H1 (cell line): ENCODE results near the gene C11orf58. TPM values are rescaled to one million over a fixed set of nuclear protein-coding genes. Genes with fewer than 3 reads are reported as not detected.

Source experiments
- CTCF ChIA-PET: fragments of 300-600 bp; sonication (Branson Sonifier 250); formaldehyde crosslinking; loops from one replicate; lab custom pipeline; 2021; ENCODE audit not compliant: partially characterized antibody; lab: Charles Lee
- POLR2A ChIA-PET: fragments of 300-600 bp; sonication (Branson Sonifier 250); formaldehyde crosslinking; loops from one replicate; lab custom pipeline; 2021; ENCODE audit warnings: inconsistent platforms; ENCODE audit not compliant: partially characterized antibody; lab: Charles Lee
- DNase-seq, 2 experiments: peaks; one replicate each; pipeline versions ENCODE4 v3.0.0 to v3.0.0-alpha.2; 2010 to 2022; ENCODE audit warnings: low spot score in 2 of 2, low read depth in 1 of 2, mixed read lengths in 1 of 2
- FAIRE-seq: peaks from 2 replicates; lab custom pipeline; 2011; peaks lifted over from hg19 to GRCh38; lab: Jason Lieb, UNC
- H2AFZ ChIP-seq: 2 replicates; pipeline ENCODE4 v1.8.1; 2012; ENCODE audit warnings: low read length, inconsistent platforms
- H2AK5ac ChIP-seq: 2 replicates; pipeline ENCODE4 v1.6.1; 2013; ENCODE audit warnings: low read depth, low read length
- H2BK120ac ChIP-seq: replicated peaks from 2 replicates; pipeline ENCODE3; 2013; ENCODE audit warnings: low read depth, low read length, inconsistent platforms
- H2BK12ac ChIP-seq: 2 replicates; pipeline ENCODE4 v1.6.1; 2013; ENCODE audit warnings: low read depth, low read length
- H2BK15ac ChIP-seq: 2 replicates; pipeline ENCODE4 v1.6.1; 2013; ENCODE audit warnings: low read length
- H2BK20ac ChIP-seq: 2 replicates; pipeline ENCODE4 v1.6.1; 2013; ENCODE audit warnings: low read length
- H2BK5ac ChIP-seq: 2 replicates; pipeline ENCODE4 v1.6.1; 2013; ENCODE audit warnings: low read depth, low read length
- H3K14ac ChIP-seq: 2 replicates; pipeline ENCODE4 v1.6.1; 2013; ENCODE audit warnings: inconsistent platforms; ENCODE audit not compliant: insufficient read length
- H3K18ac ChIP-seq: 2 replicates; pipeline ENCODE4 v1.6.1; 2013; ENCODE audit warnings: low read length; ENCODE audit errors: extremely low read depth
- H3K23ac ChIP-seq: 2 replicates; pipeline ENCODE4 v1.6.1; 2013; ENCODE audit warnings: inconsistent platforms; ENCODE audit not compliant: insufficient read length
- H3K23me2 ChIP-seq: 2 replicates; pipeline ENCODE4 v1.6.1; 2013; ENCODE audit warnings: low read depth, low read length
- H3K27ac ChIP-seq: 2 replicates; pipeline ENCODE4 v1.6.1; 2011; ENCODE audit warnings: low read depth, low read length, inconsistent platforms
- H3K27me3 ChIP-seq, 4 experiments: replicated peaks in 1 of 4; 1 replicate in 1 of 4; 2 replicates in 3 of 4; pipeline versions ENCODE4 v1.6.1 to v1.8.1; 2011 to 2013; ENCODE audit warnings: low read length in 3 of 4, mild to moderate bottlenecking in 3 of 4, inconsistent platforms in 2 of 4, mixed read lengths in 2 of 4, moderate library complexity in 1 of 4; ENCODE audit not compliant: control insufficient read depth in 3 of 4, insufficient read depth in 3 of 4; ENCODE audit errors: extremely low read depth in 1 of 4
- H3K36me3 ChIP-seq, 4 experiments: 2 replicates each; pipeline versions ENCODE4 v1.6.1 to v1.8.1; 2011 to 2013; ENCODE audit warnings: mild to moderate bottlenecking in 4 of 4, low read length in 3 of 4, moderate library complexity in 2 of 4, control low read depth in 1 of 4, inconsistent platforms in 1 of 4; ENCODE audit not compliant: insufficient read depth in 4 of 4, control insufficient read depth in 2 of 4
- H3K4ac ChIP-seq: replicated peaks from 2 replicates; pipeline ENCODE3; 2013; ENCODE audit warnings: low read length, low read depth, mixed read lengths, inconsistent platforms; ENCODE audit not compliant: insufficient read length
- H3K4me1 ChIP-seq, 4 experiments: replicated peaks in 1 of 4; 1 replicate in 1 of 4; 2 replicates in 3 of 4; pipeline versions ENCODE4 v1.6.1 to v1.8.1; 2011 to 2013; ENCODE audit warnings: low read length in 3 of 4, inconsistent platforms in 2 of 4, mixed read lengths in 1 of 4; ENCODE audit not compliant: insufficient read depth in 4 of 4, control insufficient read depth in 3 of 4
- H3K4me2 ChIP-seq, 2 experiments: 2 replicates each; pipeline versions ENCODE4 v1.6.1 to v1.8.1; 2011 to 2013; ENCODE audit warnings: low read depth in 2 of 2, low read length in 2 of 2, control low read depth in 1 of 2, inconsistent platforms in 1 of 2, mild to moderate bottlenecking in 1 of 2; ENCODE audit not compliant: insufficient read depth in 1 of 2
- H3K4me3 ChIP-seq, 4 experiments: fragments of 200-600, 300-600 bp in 1 of 4; sonication (generic), shearing (Covaris generic), sonication (Bioruptor Twin) in 1 of 4; 2 replicates each; pipeline versions ENCODE4 v1.5.1 to v1.8.1; 2011 to 2016; ENCODE audit warnings: low read length in 4 of 4, low read depth in 3 of 4, control low read depth in 2 of 4, inconsistent platforms in 2 of 4, mild to moderate bottlenecking in 2 of 4, mixed read lengths in 1 of 4, moderate library complexity in 1 of 4; ENCODE audit not compliant: insufficient read depth in 2 of 4; ENCODE audit errors: extremely low read depth in 1 of 4
- H3K56ac ChIP-seq: replicated peaks from 2 replicates; pipeline ENCODE3; 2013; ENCODE audit warnings: low read depth, mild to moderate bottlenecking, mixed read lengths, low read length, inconsistent platforms; ENCODE audit not compliant: insufficient read length
- H3K79me1 ChIP-seq: 2 replicates; pipeline ENCODE4 v1.6.1; 2013; ENCODE audit warnings: low read depth, low read length, control low read depth
- H3K79me2 ChIP-seq, 2 experiments: 2 replicates each; pipeline versions ENCODE4 v1.6.1 to v1.8.1; 2012 to 2013; ENCODE audit warnings: low read length in 2 of 2, mild to moderate bottlenecking in 2 of 2, inconsistent platforms in 1 of 2; ENCODE audit not compliant: insufficient read depth in 2 of 2, control insufficient read depth in 1 of 2
- H3K9ac ChIP-seq, 4 experiments: replicated peaks in 1 of 4; 1 replicate in 1 of 4; 2 replicates in 3 of 4; pipeline versions ENCODE4 v1.6.1 to v1.8.1; 2011 to 2013; ENCODE audit warnings: low read depth in 3 of 4, low read length in 3 of 4, control low read depth in 2 of 4, mild to moderate bottlenecking in 2 of 4, moderate library complexity in 2 of 4, inconsistent platforms in 1 of 4; ENCODE audit errors: extremely low read depth in 1 of 4
- H3K9me3 ChIP-seq, 2 experiments: 2 replicates each; pipeline versions ENCODE4 v1.6.1 to v1.8.1; 2012 to 2013; ENCODE audit warnings: mild to moderate bottlenecking in 2 of 2, moderate library complexity in 2 of 2, control low read depth in 1 of 2, inconsistent platforms in 1 of 2, low read depth in 1 of 2, low read length in 1 of 2, mixed read lengths in 1 of 2; ENCODE audit not compliant: insufficient read depth in 2 of 2
- H4K20me1 ChIP-seq, 2 experiments: replicated peaks in 1 of 2; 2 replicates each; pipeline versions ENCODE3 to v1.8.1; 2011 to 2013; ENCODE audit warnings: inconsistent platforms in 2 of 2, low read length in 2 of 2, mild to moderate bottlenecking in 1 of 2; ENCODE audit not compliant: insufficient read depth in 2 of 2, control insufficient read depth in 1 of 2
- H4K5ac ChIP-seq: 2 replicates; pipeline ENCODE4 v1.6.1; 2013; ENCODE audit warnings: low read length, low read depth, mixed read lengths, inconsistent platforms; ENCODE audit not compliant: insufficient read length
- H4K8ac ChIP-seq: 2 replicates; pipeline ENCODE4 v1.8.0; 2013; ENCODE audit warnings: mild to moderate bottlenecking, moderate library complexity, low read length, inconsistent platforms; ENCODE audit not compliant: insufficient read depth; ENCODE audit errors: extremely low read depth
- H4K91ac ChIP-seq: replicated peaks from 2 replicates; pipeline ENCODE3; 2013; ENCODE audit warnings: low read length, mixed read lengths, inconsistent platforms; ENCODE audit not compliant: insufficient read length
- CTBP2 ChIP-seq: IDR thresholded peaks from 2 replicates; pipeline ENCODE4 v1.7.0; 2011; ENCODE audit warnings: borderline replicate concordance, mild to moderate bottlenecking, moderate library complexity, mixed read lengths, low read length; ENCODE audit not compliant: insufficient read depth, insufficient read length
- EGR1 ChIP-seq: IDR thresholded peaks from 2 replicates; pipeline ENCODE4 v1.6.1; 2011; ENCODE audit warnings: low read depth, low read length, borderline replicate concordance
- EZH2 ChIP-seq: fragments of 200-600 bp; sonication (generic); IDR thresholded peaks from 2 replicates; pipeline ENCODE4 v1.7.1; 2012; ENCODE audit warnings: low read depth, mild to moderate bottlenecking, moderate library complexity, low read length, inconsistent platforms; ENCODE audit not compliant: severe bottlenecking
- HDAC6 ChIP-seq: IDR thresholded peaks from one replicate; pipeline ENCODE4 v1.7.1; 2012; ENCODE audit warnings: low read depth, mild to moderate bottlenecking, inconsistent platforms, low read length, moderate library complexity
- JUN ChIP-seq: IDR thresholded peaks from 2 replicates; pipeline ENCODE4 v1.6.1; 2011; ENCODE audit warnings: low read depth, mild to moderate bottlenecking, improper control_type of control experiment, low read length
- RAD21 ChIP-seq, 2 experiments: IDR thresholded peaks in 1 of 2; conservative IDR thresholded peaks in 1 of 2; 2 replicates each; pipeline ENCODE4 v1.6.1; 2011; ENCODE audit warnings: low read depth in 2 of 2, low read length in 2 of 2, improper control_type of control experiment in 1 of 2, inconsistent platforms in 1 of 2, mild to moderate bottlenecking in 1 of 2, moderate library complexity in 1 of 2
- RFX5 ChIP-seq: IDR thresholded peaks from 2 replicates; pipeline ENCODE4 v1.6.1; 2011; ENCODE audit warnings: low read depth, low read length, improper control_type of control experiment, borderline replicate concordance
- RXRA ChIP-seq: IDR thresholded peaks from 2 replicates; pipeline ENCODE4 v1.6.1; 2011; ENCODE audit warnings: low read depth, mild to moderate bottlenecking, low read length, moderate library complexity; ENCODE audit not compliant: insufficient read depth
- SIRT6 ChIP-seq: IDR thresholded peaks from one replicate; pipeline ENCODE4 v1.7.1; 2012; ENCODE audit warnings: low read length, inconsistent platforms
- SP2 ChIP-seq: IDR thresholded peaks from 2 replicates; pipeline ENCODE4 v1.6.1; 2012; ENCODE audit warnings: mild to moderate bottlenecking, low read length, inconsistent platforms
- TBP ChIP-seq: IDR thresholded peaks from 2 replicates; pipeline ENCODE4 v1.6.1; 2011; ENCODE audit warnings: low read depth, low read length, improper control_type of control experiment
- TCF12 ChIP-seq: IDR thresholded peaks from 2 replicates; pipeline ENCODE4 v1.6.1; 2011; ENCODE audit warnings: low read depth, mild to moderate bottlenecking, low read length
- WGBS, 2 experiments: shearing (Covaris generic) in 1 of 2; methylation state at CpG; one replicate each; pipeline versions ENCODE4 v1.1.6 to v1.1.7; 2013 to 2015; ENCODE audit warnings: low lambda C conversion rate in 2 of 2, mixed read lengths in 2 of 2, inconsistent platforms in 1 of 2, low coverage in 1 of 2, missing lambda C conversion rate in 1 of 2; ENCODE audit not compliant: insufficient replicate concordance in 2 of 2, insufficient coverage in 1 of 2, insufficient read length in 1 of 2; ENCODE audit errors: extremely low coverage in 1 of 2, missing lambda C conversion rate in 1 of 2; 5-methylcytosine and 5-hydroxymethylcytosine counted together
- polyA plus RNA-seq, 7 experiments: library from polyadenylated mRNA; depleted of rRNA in 3 of 7; stranded (reverse) in 5 of 7; unstranded in 2 of 7; fragments of >200 nt in 5 of 7; fragments of 200-250 nt in 2 of 7; gene quantifications; 1 replicate in 5 of 7; 2 replicates in 1 of 7; 4 replicates in 1 of 7; pipeline versions ENCODE4 v1.2.1 to v1.2.3, GENCODE V29; 2011 to 2013; ENCODE audit warnings: missing spikeins in 2 of 7, mixed read lengths in 2 of 7
- total RNA-seq: library from RNA; stranded (reverse); fragmentation: NEBNext Ultra II Directional; extraction: Animal tissue kit (Norgen Biotek cat#: 25700); gene quantifications from 2 replicates; pipeline ENCODE4 v1.2.1, GENCODE V29; 2021
- TF ChIP-seq, protein P1 (sequence below): IDR thresholded peaks from 2 replicates; pipeline ENCODE4 v1.6.1; 2012; ENCODE audit warnings: inconsistent platforms

The C11orf58 gene
- total and polyA plus RNA-seq, 2 of the 8 experiments (the other 6 are each of a cell fraction or from before 2014, with no cell fraction given) = 70.7 to 181 TPM

DNA sequence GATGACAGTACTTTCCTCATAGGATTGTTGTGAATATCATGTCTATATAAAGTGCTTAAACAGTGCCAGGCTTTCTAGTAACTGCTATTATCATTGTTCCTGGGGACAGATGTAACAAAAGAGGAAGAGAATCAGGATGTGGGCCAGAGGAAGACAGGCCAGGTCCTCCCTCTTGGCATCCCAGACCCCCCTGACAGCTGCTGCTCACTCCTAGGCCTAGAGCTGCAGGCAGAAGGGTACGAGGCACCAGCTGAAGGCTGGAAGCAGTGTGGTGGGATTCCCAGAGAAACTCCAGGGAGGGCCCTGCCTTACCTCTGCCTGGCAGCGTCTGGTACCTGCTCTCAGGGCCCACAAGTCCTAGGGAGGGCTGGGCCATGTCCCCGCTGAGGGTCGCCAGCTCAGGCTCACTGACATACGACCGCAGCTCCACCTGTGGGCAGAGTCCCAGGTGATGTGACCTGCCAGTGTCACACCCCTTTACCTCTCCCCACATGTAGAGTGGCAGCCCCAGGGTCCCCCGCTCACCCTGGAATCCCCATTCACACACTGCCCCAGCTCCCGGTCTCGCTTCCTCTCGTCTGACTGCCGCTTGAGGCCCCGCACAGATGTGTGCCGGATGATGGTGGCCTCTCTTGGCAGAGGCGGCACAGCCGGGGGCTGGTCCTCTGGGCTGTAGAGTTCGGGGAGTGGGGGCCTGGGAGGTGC, 52.2 kb downstream of the C11orf58 start:
- no peak overlapping the region for H3K9ac ChIP-seq
- no peak overlapping the region for H3K4me3 ChIP-seq
- H4K8ac ChIP-seq = no peak overlapping the region
- CTCF ChIA-PET = interaction anchor here (1.0 to 10.7 kb wide), 10 partner anchors 9 to 272 kb away, joined by 3 to 119 read pairs (median 4); no protein-coding TSS in a partner anchor
- no peaks in the 10 kb centered on the region for H3K9me3 ChIP-seq
- H4K91ac ChIP-seq = no peak overlapping the region
- H3K23me2 ChIP-seq = no peaks in the 10 kb centered on the region
- no peak overlapping the region for H2AK5ac ChIP-seq
- H2BK12ac ChIP-seq = no peak overlapping the region
- POLR2A ChIA-PET = no interaction called here
- no peak overlapping the region for H2AFZ ChIP-seq
- peaks cover 0 to 14% (median 6%) of the 10 kb centered on the region in 4 experiments; a peak in 3 of 8 replicates for H3K36me3 ChIP-seq
- H3K79me1 ChIP-seq = no peaks in the 10 kb centered on the region
- WGBS, 2 experiments = 85% methylated on average over 15 of the region's 16 CpGs; no CpG with 5 or more reads in 1 of the 2 experiments
- H3K27ac ChIP-seq = no peak overlapping the region
- H3K4ac ChIP-seq = no peak overlapping the region
- H3K18ac ChIP-seq = no peak overlapping the region
- DNase-seq = no peak
- no peak overlapping the region for H2BK120ac ChIP-seq
- no peak overlapping the region; the same call in 1 of the 2 replicates for H2BK5ac ChIP-seq
- H3K4me1 ChIP-seq = no peaks in the 10 kb centered on the region
- no peak overlapping the region for H2BK20ac ChIP-seq
- no peak overlapping the region for H3K14ac ChIP-seq
- H3K56ac ChIP-seq = no peak overlapping the region
- no peaks in the 10 kb centered on the region for H3K79me2 ChIP-seq
- FAIRE-seq = no peak
- no peaks in the 10 kb centered on the region for H3K27me3 ChIP-seq
- H3K4me2 ChIP-seq = no peak overlapping the region
- H3K23ac ChIP-seq = no peak overlapping the region
- peaks cover 4 to 5% of the 10 kb centered on the region in 2 experiments for H4K20me1 ChIP-seq
- H2BK15ac ChIP-seq = no peak overlapping the region
- H4K5ac ChIP-seq = no peak overlapping the region
- no peak for TF ChIP-seq SP2
- no peak for TF ChIP-seq EZH2
- TF ChIP-seq RXRA = no peak
- TF ChIP-seq RFX5 = no peak
- no peak for TF ChIP-seq EGR1
- TF ChIP-seq JUN = no peak
- TF ChIP-seq CTBP2 = no peak
- TF ChIP-seq, protein P1, sequence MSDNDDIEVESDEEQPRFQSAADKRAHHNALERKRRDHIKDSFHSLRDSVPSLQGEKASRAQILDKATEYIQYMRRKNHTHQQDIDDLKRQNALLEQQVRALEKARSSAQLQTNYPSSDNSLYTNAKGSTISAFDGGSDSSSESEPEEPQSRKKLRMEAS = no peak
- TF ChIP-seq TBP = no peak
- TF ChIP-seq RAD21 (IDR thresholded peaks at IDR 0.05 in 1 of 2, conservative IDR thresholded peaks at IDR 0.05 in 1 of 2; ENCODE audit: low read depth in 2 of 2, low read length in 2 of 2) = no peak
- TF ChIP-seq TCF12 = no peak
- TF ChIP-seq SIRT6 = no peak
- no peak for TF ChIP-seq HDAC6
